ENCODE measurements around the gene MEMO1. TPM values are rescaled to one million over a fixed set of nuclear protein-coding genes. Genes with fewer than 3 reads are reported as not detected.

MEMO1 gene
- total RNA-seq, 2 experiments from 2014 or later, result 39.6 to 39.8 TPM

GRCh38 chr2:31983762-31984467 lies 26.9 kb downstream of the MEMO1 start:
- Mint-ChIP-seq H3K4me3 (no peak overlapping the region), H3K36me3 (ENCODE audit: low read depth) (peaks cover 12% of the 10 kb centered on the region), H3K9me3 (no peaks in the 10 kb centered on the region), H3K27me3 (no peaks in the 10 kb centered on the region), H3K27ac (no peak overlapping the region), H3K4me1 (ENCODE audit: low read depth) (peaks cover 43% of the 10 kb centered on the region)
- CTCF ChIA-PET, result interaction anchor here (1.0 kb wide), 1 partner anchor 22 kb away, joined by 3 read pairs; no protein-coding TSS in a partner anchor
- H3K36me3 ChIP-seq (ENCODE audit: insufficient read depth, low read length), result peaks cover 5% of the 10 kb centered on the region
- intact Hi-C loops (cut with DNase I, micrococcal nuclease), result loop anchor here in 1 of 2 experiments (2.0 kb wide), 1 partner anchor 21 kb away; no protein-coding TSS in a partner anchor
- ATAC-seq (ENCODE audit: poor library complexity) (no peak), DNase-seq (no peak)
- H3K4me3 ChIP-seq (ENCODE audit: low read length), result no peak overlapping the region
- H3K27me3 ChIP-seq (ENCODE audit: control insufficient read depth in 1 of 2, insufficient read depth in 2 of 2, low read length in 2 of 2), result no peaks in the 10 kb centered on the region
- TF ChIP-seq, protein P1, sequence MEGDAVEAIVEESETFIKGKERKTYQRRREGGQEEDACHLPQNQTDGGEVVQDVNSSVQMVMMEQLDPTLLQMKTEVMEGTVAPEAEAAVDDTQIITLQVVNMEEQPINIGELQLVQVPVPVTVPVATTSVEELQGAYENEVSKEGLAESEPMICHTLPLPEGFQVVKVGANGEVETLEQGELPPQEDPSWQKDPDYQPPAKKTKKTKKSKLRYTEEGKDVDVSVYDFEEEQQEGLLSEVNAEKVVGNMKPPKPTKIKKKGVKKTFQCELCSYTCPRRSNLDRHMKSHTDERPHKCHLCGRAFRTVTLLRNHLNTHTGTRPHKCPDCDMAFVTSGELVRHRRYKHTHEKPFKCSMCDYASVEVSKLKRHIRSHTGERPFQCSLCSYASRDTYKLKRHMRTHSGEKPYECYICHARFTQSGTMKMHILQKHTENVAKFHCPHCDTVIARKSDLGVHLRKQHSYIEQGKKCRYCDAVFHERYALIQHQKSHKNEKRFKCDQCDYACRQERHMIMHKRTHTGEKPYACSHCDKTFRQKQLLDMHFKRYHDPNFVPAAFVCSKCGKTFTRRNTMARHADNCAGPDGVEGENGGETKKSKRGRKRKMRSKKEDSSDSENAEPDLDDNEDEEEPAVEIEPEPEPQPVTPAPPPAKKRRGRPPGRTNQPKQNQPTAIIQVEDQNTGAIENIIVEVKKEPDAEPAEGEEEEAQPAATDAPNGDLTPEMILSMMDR (IDR thresholded peaks at IDR 0.05), result no peak
- POLR2A ChIA-PET, result no interaction called here
- H3K27ac ChIP-seq (ENCODE audit: low read depth in 1 of 2, low read length in 2 of 2), result no peak overlapping the region
- H3K9me3 ChIP-seq (ENCODE audit: control insufficient read depth in 1 of 2, insufficient read depth in 1 of 2, low read length in 2 of 2), result no peaks in the 10 kb centered on the region
- peaks cover 11% of the 10 kb centered on the region for H3K4me1 ChIP-seq (ENCODE audit: insufficient read depth, low read length)

DNA sequence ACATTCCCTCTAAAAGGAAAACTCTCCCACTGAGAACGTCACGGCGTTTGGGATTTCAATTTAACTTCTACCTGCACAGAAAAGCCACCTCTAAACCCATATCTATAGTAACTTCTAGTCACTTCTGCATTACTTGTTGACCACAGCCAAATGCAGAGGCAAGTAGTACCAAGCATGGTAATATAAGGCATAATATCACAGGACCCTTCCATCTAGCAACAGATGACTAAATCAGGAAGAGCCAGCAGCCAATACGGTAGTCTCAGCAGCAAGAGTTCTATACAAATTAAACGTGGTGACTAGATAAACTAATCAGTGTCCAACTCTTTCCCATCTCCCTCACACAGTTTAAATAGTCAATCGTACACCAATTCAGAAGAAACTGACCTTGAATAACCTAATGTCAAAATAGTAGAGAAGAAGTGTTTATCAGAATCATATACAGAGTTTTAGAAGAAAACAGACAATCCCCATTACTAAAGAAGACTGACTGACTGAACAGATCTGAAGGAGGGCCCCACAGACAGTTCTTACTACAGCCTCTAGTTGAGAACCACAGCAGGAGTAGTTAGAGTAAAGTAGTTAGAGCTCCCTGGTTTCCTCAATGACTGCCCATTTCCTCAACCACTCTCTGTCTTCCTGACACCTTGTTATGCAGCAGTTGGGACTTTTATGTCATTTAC lies 30.0 kb downstream of the MEMO1 start:
- H3K4me3 ChIP-seq (ENCODE audit: low read length), result no peak overlapping the region
- DNase-seq, result peak in 3 of 14 experiments; percentile 23 to 49 (median 43)
- TF ChIP-seq, protein P1 (IDR thresholded peaks at IDR 0.05), result no peak

GRCh38 chr2:31979956-31980355 lies 30.9 kb downstream of the MEMO1 start:
- Mint-ChIP-seq H3K4me1 (ENCODE audit: low read depth) (peaks cover 53% of the 10 kb centered on the region), H3K36me3 (ENCODE audit: low read depth) (peaks cover 12% of the 10 kb centered on the region), H3K4me3 (no peak overlapping the region), H3K9me3 (no peaks in the 10 kb centered on the region), H3K27ac (no peak overlapping the region), H3K27me3 (no peaks in the 10 kb centered on the region)
- ChIA-PET CTCF (no interaction called here), POLR2A (no interaction called here)
- Histone ChIP-seq H3K9me3 (ENCODE audit: control insufficient read depth in 1 of 2, insufficient read depth in 1 of 2, low read length in 2 of 2) (no peaks in the 10 kb centered on the region), H3K4me1 (ENCODE audit: insufficient read depth, low read length) (peaks cover 11% of the 10 kb centered on the region), H3K4me3 (ENCODE audit: low read length) (no peak overlapping the region), H3K27me3 (ENCODE audit: control insufficient read depth in 1 of 2, insufficient read depth in 2 of 2, low read length in 2 of 2) (no peaks in the 10 kb centered on the region), H3K36me3 (ENCODE audit: insufficient read depth, low read length) (peaks cover 5% of the 10 kb centered on the region), H3K27ac (ENCODE audit: low read depth in 1 of 2, low read length in 2 of 2) (no peak overlapping the region)
- intact Hi-C loops (cut with DNase I, micrococcal nuclease), result no loop called here
- DNase-seq (no peak), ATAC-seq (ENCODE audit: poor library complexity) (no peak)
- TF ChIP-seq, protein P1 (IDR thresholded peaks at IDR 0.05), result no peak

More for the DNA sequence above, 30.0 kb downstream of the MEMO1 start:
- no peaks in the 10 kb centered on the region for H3K27me3 Mint-ChIP-seq
- H3K9me3 Mint-ChIP-seq, result no peaks in the 10 kb centered on the region
- peaks cover 46% of the 10 kb centered on the region for H3K4me1 Mint-ChIP-seq (ENCODE audit: low read depth)
- ChIA-PET POLR2A (no interaction called here), CTCF (no interaction called here)
- H3K36me3 Mint-ChIP-seq (ENCODE audit: low read depth), result peaks cover 12% of the 10 kb centered on the region
- H3K9me3 ChIP-seq (ENCODE audit: control insufficient read depth in 1 of 2, insufficient read depth in 1 of 2, low read length in 2 of 2), result no peaks in the 10 kb centered on the region
- H3K4me3 Mint-ChIP-seq, result no peak overlapping the region
- peak overlapping the region; percentile 26 for H3K27ac Mint-ChIP-seq
- peak; percentile 91 for ATAC-seq (ENCODE audit: poor library complexity)
- no peak overlapping the region for H3K27ac ChIP-seq (ENCODE audit: low read depth in 1 of 2, low read length in 2 of 2)
- intact Hi-C loops (cut with DNase I, micrococcal nuclease), result no loop called here
- H3K4me1 ChIP-seq (ENCODE audit: insufficient read depth, low read length), result peaks cover 11% of the 10 kb centered on the region
- no peaks in the 10 kb centered on the region for H3K27me3 ChIP-seq (ENCODE audit: control insufficient read depth in 1 of 2, insufficient read depth in 2 of 2, low read length in 2 of 2)
- H3K36me3 ChIP-seq (ENCODE audit: insufficient read depth, low read length), result peaks cover 5% of the 10 kb centered on the region
